GM18519 (cell line): ENCODE data around the gene ATP2C2.
"Not testable (repeated sequence)": the region's sequence is repeated elsewhere in the genome, so short reads cannot be mapped to it uniquely, and the experiment has no call there.

Experiments
- ATAC-seq: cut with Tn5 transposase; IDR thresholded peaks from one replicate; pipeline ENCODE4 v1.9.1; 2021; ENCODE audit warnings: mild to moderate bottlenecking, moderate library complexity; ENCODE audit not compliant: unreplicated experiment, low FRiP score

The ATP2C2 gene, protein sequence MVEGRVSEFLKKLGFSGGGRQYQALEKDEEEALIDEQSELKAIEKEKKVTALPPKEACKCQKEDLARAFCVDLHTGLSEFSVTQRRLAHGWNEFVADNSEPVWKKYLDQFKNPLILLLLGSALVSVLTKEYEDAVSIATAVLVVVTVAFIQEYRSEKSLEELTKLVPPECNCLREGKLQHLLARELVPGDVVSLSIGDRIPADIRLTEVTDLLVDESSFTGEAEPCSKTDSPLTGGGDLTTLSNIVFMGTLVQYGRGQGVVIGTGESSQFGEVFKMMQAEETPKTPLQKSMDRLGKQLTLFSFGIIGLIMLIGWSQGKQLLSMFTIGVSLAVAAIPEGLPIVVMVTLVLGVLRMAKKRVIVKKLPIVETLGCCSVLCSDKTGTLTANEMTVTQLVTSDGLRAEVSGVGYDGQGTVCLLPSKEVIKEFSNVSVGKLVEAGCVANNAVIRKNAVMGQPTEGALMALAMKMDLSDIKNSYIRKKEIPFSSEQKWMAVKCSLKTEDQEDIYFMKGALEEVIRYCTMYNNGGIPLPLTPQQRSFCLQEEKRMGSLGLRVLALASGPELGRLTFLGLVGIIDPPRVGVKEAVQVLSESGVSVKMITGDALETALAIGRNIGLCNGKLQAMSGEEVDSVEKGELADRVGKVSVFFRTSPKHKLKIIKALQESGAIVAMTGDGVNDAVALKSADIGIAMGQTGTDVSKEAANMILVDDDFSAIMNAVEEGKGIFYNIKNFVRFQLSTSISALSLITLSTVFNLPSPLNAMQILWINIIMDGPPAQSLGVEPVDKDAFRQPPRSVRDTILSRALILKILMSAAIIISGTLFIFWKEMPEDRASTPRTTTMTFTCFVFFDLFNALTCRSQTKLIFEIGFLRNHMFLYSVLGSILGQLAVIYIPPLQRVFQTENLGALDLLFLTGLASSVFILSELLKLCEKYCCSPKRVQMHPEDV

DNA sequence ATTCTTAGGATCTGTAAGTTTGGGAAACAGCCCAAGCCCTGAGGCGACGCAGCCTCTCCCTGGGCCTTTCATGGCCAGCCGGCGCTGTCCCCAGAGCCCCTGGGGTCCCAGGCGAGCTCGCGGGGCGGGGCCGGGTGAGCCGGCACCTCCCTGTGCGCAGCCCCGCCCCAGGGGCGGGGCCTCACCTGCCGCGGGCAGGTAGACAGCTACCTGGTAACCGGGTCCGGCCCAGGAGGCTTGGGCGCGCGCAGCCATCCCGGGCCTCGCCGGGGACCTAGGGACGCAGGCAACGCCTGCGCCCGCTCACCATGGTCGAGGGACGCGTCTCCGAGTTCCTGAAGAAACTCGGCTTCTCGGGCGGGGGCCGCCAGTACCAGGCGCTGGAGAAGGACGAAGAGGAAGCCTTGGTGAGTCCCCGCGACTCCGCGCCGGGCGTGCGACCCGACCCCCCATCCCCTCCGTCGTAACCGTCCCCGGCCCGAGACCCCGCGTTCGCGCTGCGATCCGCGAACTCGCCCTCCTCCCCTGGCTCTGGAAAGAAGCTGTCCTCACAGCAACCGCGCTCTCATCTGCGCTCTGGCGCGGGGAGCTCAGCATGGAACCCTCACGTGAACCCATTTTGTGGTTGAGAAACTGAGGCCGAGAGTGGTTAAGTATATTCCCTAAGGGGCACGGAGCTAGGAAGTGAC, at the start of gene ATP2C2:
ATP2C2 (plus strand) TSS at position 231 of the 689 bp plus-strand sequence; CDS start at position 309, 78 bp downstream.
- ATAC-seq, result no peak

DNA sequence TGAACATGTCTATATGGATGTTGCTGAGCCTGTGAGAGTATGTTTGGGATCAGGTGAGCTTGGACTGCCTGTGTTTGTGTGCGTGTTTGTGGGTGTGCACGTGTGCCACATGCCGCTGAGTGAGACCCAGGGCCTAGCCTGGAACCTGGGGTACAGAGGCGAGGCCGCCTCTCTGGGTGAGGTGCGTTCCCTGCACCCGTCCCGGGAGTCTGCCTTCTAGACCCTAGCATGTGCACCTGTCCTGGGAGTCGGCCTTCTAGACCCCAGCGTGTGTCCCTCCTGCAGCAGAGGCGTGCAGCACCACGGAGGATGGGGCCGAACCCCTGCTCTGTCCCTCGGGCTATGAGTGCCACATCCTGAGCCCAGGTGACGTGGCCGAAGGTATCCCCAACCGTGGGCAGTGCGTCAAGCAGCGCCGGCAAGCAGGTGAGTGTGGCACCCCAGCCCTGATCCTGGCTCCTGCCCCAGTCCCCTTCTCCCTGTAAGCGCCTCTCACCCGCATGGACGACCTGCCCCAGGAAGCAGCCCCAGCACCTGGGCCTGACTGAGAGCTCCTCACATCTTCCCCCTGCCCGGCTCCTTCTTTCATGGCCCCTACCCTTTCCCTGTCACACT, 49.1 kb upstream of the ATP2C2 start:
- no peak for ATAC-seq

DNA sequence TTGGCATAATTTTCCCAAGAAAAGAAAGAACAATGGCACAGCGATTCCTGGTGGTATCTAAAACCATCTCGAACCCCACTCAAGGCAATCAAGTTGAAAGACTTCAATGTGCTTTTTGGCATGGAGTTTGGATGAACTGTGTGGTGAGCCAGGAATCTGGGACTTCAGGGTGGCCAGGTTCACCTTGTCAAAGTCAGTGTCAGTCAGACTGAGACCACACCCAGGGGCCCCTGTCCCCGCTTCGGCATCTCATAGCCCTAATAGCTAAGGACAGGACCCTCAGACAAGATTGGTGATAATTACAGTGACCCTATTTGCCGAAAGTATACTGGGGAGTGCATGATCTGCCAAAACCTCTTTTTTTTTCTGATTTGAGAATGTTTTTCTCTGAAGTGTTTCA, 47.8 kb upstream of the ATP2C2 start:
- no peak for ATAC-seq

DNA sequence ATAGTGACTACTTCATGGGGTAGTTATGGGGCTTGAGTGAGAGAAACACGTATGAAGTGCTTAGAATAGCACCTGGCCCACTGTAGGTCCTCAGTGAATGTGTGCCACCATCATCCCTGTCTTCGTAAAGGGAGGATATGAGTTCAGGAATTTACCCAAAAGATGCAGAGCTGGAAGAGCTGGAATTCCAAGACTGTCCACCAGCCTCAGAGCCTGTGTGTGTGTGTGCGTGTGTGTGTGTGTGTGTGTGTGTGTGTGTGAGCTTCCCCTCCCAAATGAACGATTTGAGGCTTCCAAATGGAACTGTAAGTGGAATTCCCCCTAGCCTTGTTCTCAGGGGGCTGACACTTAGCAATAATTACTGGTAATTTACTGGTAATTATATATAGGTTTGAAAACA, 46.4 kb upstream of the ATP2C2 start:
- ATAC-seq, result no peak

DNA sequence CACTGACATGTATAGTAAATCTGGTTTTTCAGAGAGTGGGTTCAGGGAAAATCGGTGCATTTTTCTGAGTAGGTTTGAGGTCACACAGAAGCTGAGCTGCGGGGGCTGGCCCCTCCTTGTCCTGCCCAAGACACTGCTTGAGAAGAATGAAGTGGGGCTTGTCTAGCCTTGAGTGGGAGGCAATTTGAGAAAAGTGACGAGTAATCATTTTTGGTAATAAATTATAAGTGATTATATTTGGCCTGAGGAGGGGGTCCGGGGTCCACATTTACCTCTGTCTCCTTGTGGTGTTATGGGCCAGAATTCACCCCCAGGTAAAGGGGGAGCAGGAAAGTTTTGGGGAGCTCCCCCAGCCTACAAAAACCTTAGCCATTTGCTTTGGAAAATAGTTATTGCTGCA, 45.6 kb upstream of the ATP2C2 start:
- no peak for ATAC-seq

DNA sequence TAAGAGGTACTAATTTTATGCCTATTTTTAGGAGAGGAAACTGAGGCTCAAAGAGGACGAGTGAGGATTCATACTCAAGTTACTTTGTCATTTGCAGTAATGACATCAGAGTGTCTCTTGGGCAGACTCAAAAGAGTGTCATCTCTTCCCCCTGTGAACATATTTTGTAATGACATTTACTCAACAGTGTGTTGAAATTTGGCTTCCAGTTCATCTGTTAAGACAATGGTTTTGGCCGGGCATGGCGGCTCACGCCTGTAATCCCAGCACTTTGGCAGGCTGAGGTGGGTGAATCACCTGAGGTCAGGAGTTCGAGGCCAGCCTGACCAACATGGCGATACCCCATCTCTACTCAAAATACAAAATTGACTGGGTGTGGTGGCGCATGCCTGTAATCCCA, 44.7 kb upstream of the ATP2C2 start:
- ATAC-seq, result no peak

DNA sequence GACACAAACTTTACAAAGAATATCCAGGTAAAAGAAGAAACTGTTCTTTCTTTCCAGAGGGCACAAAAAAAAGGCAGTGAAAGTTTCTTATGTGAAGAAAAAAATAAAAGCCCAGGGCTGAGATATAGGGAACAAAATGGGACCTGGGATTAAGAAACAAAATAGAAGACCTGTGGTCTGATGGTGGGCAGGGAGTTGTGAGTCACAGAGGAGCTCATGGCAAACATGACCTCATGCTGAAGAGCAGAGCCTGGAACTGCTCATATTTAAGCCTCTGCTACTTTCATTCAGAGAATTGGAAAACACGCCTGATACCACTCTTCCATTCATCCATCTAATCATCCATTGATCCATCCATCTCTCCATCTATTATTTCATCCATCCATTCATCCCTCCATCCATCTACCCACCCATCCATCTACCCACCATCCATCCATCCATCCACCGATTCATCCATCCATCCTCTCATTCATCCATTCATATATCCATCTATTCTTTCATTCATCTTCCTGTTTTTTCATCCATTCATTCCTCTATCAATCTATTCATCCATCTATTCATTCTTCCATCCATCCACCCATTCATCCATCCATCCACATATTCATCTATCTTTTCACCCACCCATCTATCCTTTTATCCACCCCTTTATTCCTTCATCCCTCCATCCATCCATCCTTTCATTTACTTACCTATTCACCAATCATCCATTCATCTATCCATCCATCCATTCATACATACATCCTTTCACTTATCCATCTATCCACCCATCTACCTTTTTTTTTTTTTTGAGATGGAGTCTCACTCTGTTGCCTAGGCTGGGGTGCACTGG, 43.7 kb upstream of the ATP2C2 start:
- no peak for ATAC-seq

DNA sequence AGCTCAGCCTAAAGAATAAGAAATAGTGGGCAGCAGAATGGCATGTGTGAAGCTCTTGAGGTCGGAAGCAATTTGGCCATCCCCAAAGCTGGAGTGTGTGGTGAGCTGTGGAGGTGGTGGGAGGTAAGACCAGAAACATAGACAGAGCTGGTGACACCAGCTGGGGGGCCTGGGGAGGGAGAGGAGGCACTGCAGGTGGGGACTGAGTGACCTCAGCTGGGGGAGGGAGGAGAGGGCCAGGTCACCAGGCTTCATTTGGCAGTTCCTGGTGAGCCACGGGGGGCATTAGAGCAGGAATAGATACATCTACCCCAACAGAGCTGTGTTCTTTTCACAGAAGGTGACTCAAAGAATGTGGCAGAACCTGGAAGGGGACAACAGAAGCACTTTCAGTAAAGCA, 41.8 kb upstream of the ATP2C2 start:
- ATAC-seq, result no peak

DNA sequence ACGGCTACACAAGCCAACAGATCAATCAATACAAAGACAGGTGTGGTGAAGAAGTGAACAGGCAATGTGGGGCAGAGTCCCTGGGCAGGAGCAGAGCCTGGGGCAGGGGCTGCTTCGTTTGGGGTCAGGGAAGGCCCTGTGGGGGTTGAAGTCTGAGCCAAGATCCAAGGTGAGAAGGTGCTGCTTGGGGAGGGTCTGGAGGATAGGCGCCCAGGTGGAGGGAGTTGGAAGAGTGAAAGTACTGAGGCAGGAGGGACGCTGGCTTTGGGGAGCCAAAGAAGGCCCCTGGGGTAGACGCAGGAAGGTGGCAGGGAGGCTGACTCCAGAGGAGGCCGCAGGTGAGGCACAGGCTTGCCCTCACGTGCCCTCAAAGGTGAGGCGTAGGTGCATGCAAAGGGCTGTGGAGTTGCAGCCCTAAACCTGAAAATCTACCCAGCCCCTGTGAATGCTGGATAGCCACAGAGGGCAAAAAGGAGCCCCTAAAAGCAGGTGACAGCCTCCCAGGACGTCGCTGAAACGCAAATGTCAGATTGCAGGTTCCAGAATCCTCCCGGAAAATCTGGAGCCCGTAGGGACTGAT, 40.3 kb upstream of the ATP2C2 start:
- ATAC-seq, result no peak

DNA sequence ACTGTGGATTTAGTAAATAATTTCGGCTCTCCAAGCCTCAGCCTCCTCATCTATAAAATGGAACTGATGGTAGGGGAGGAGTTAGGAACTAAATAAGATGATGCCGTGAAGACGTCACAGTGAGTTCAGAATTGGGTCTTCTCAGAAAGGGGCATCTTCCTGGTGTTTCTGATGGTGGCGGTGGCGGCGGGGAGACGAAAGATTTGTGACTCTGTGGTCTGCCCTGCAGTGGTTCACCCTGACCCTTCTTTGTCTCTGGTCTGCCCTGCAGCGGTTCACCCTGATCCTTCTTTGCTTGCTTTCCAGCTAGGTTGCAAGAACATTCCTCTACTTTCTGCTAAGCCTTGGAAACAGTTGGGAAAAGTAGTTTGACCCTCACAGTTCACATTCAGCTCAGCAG, 39.3 kb upstream of the ATP2C2 start:
- no peak for ATAC-seq

DNA sequence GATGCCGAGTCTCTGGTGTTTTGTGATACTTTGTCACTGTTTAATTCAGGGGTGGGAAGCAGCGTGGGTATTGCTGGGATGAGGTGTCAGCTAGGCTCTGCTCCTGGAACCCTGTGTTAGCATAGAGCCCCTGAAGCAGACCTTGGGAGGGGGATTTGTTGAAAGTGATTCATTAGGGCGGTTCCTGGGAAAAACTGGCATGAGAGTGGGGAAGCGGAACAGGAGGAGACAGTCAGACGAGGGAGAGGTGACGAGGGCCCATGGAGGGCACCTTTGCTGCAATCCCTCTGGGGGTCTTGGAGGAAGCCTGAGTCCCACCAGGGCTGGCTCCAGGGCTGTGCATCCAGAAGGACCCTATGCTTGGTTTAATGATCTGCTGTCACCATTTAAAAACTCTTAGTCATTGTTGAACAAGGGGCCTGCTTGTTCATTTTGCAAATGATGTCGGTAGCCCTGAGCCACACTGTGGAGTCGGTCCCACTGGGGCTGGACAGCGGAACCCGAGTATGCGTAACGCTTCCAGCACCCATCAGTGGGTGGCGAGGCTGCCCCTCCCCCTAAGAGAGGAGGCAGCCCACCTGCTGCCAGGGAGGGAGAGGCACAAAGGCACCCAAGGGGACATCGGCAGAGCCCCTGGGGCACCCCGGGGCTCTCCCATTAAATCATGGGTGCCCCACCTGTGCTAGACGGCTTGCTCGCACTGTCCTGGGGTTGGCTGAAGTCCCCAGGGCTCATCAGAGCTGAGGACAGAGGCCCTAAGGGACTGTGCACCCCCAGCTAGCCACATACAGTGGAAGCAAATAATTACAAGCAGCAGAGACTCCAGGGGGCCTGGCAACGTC, 38.3 kb upstream of the ATP2C2 start:
- ATAC-seq, result no peak

DNA sequence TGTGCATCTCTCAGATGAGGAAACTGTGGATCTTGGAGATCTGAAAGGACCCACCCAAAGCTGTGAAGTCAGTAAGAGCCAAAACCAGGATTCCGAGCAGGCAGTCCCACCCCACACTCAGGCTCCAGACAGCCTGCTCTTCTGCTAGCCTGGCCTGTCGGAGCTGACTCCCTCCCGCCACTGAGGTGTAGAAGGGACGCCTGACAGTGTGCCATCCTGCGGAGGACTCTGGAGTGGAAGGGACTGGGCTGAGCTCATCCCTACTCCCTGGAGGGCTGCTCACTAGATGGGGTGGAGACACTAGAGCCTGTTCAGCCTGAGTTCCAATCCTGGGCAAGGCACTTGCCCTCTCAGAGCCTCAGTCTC, 37.7 kb upstream of the ATP2C2 start:
- ATAC-seq, result no peak

DNA sequence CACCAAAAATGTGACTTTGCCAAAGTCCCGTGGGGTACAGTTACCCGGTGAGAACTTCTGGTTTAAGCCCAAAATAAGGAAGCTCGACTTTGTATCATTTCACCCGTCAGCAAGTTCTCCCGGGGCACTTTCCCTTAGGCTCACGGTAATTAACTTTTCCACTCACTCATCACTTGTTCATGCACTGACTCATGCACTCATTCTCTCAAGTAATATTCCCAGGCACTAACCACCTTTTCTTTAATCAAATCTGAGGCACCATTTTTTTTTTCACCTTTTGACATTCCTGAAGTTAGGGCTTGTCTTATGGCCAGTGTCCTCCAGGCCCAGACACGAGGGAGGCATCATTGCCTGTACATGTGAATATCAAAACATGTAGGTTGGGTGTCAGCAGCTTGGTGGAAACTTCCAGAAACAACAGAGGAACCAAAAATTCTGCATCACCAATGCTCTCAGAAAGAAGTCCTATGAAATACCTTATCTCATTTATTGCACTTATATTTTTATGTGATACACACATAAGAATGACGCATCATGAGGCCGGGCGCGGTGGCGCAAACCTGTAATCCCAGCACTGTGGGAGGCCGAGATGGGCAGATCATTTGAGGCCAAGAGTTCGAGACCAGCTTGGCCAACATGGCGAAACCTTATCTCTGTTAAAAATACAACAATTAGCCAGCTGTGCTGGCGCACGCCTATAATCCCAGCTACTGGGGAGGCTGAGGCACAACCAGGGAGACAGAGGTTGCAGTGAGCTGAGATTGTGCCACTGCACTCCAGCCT, 36.1 kb upstream of the ATP2C2 start:
- no peak for ATAC-seq

DNA sequence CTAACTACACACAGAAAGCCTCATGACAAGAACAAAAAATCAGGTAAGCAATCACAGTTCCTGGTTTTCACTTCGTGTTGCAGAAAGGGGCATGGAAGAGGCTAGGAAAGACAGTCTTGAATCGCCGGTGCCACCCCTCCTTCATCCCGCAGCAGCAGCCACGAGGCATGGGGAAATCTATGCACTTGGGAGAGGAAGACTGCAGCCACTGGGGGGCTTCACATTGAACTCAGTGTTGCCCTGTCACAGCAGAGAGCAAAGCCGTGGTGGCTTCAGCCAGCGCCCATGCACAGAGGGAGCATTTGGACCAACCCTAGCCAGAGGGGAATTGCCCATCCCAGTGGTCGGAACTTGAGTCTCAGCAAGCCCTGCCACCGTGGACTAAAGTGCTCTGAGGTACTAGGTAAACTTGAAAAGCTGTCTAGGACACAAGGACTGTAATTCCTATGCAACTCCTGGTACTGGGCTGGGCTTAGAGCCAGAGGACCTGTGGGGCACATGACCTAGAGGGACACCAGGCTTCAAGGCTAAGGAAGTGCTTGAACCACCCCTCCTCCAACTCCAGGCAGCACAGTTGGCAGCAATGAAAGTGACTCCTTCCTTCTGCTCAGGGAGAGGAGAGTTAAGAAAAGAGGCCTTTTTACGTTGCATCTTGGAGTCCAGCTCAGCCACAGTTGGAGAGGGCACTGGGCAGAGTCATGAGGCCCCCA, 35.2 kb upstream of the ATP2C2 start:
- ATAC-seq, result no peak

DNA sequence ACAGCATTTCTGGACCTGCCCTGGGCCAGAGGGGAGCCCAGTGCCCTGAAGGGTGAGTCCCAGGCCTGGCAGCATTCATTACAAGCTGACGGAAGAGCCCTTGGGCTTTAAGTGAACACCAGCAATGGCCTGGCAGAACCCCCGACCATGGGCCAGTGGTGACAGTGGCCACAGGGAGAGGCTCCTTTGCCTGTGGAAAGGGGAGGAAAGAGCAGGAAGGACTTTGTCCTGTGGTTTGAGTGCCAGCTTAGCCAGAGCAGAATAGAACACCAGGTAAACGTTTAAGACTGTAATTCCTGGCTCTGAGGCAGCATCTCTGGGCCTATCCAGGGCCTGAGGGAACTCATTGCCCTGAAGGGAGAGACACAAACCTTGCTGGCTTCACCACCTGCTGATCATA, 34.3 kb upstream of the ATP2C2 start:
- no peak for ATAC-seq

DNA sequence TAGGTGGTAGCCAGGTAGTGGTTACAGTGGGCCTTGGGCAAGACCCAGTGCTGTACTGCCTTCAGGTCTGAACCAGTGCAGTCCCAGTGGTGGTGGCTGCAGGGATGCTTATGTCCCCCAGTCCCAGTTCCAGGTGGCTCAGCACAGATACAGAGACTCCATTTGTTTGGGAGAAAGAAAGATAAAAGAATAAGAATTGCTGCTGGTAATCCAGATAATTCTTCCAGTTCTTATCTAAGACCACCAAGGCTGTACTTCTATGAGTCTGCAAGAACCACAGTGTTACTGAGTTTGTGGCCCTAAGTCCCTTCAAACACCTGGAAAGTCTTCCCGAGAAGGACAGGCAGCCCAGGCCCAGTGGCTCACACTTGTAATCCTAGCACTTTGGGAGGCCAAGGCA, 33.9 kb upstream of the ATP2C2 start:
- no peak for ATAC-seq

DNA sequence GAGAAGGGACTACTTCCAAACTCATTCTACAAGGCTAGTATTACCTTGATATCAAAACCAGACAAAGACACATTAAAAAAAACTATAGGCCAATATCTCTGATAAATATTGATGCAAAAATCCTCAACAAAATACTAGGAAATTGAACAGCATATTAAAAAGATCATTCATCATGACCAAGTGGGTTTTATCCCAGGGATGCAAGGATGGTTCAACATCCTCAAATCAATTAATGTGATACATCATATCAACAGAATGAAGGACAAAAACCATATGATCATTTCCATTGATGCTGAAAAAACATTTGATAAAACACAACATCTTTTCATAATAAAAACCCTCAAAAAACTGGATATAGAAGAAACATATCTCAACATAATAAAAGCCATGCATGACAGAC, 31.1 kb upstream of the ATP2C2 start:
- ATAC-seq, result not testable (repeated sequence)
